Adipose tissue (tissue), 3 donors: ENCODE results near the gene MAEA. TPM values are rescaled to one million over a fixed set of nuclear protein-coding genes. Genes with fewer than 3 reads are reported as not detected.

Experiments used
- H3K27ac ChIP-seq: one replicate; pipeline ENCODE4 v1.5.1; 2013; ENCODE audit warnings: low read depth, low read length
- WGBS, 3 donors: extraction: QIAGEN DNeasy Blood & Tissue Kit; methylation state at CpG; one replicate each; pipeline ENCODE4 v1.1.7; 2013; 5-methylcytosine and 5-hydroxymethylcytosine counted together
- polyA plus RNA-seq, 3 donors: library from polyadenylated mRNA; stranded (reverse); fragments of 200-250 nt; gene quantifications; one replicate each; pipeline ENCODE4 v1.2.3, GENCODE V29; 2013
- donor health status: healthy with polysubstance abuse.
- donor health status: Bipolar disorder and iron deficiency.
- donor health status: healthy.

MAEA gene
- polyA plus RNA-seq: 10 to 100 TPM; 38.1 to 43.9 (median 43.6) TPM

- 1% methylated on average over 92 to 95 of the region's 95 CpGs for WGBS, 3 donors
- peak within 1 kb of the TSS; percentile 34 for H3K27ac ChIP-seq
Measured at GRCh38 chr4:1289207-1290164, at the start of gene MAEA. Gene MAEA (plus strand): TSS chr4:1289891. CDS start chr4:1289914, 23 bp downstream.

GRCh38 chr4:1239950-1240307, 49.8 kb upstream of the MAEA start:
- no peak overlapping the region for H3K27ac ChIP-seq

GRCh38 chr4:1240721-1241465, 48.8 kb upstream of the MAEA start:
- WGBS, 3 donors: 75 to 90% (median 88%) methylated on average over 37 of the region's 37 CpGs

More at GRCh38 chr4:1239950-1240307, 49.8 kb upstream of the MAEA start:
- 89 to 92% (median 92%) methylated on average over 22 of the region's 22 CpGs for WGBS, 3 donors

GRCh38 chr4:1241466-1241935, 48.2 kb upstream of the MAEA start:
- 58 to 93% (median 86%) methylated on average over 21 of the region's 21 CpGs for WGBS, 3 donors
- H3K27ac ChIP-seq: no peak overlapping the region

More at GRCh38 chr4:1240721-1241465, 48.8 kb upstream of the MAEA start:
- no peak overlapping the region for H3K27ac ChIP-seq

- 56 to 87% (median 76%) methylated on average over 24 of the region's 24 CpGs for WGBS, 3 donors
- H3K27ac ChIP-seq: no peak overlapping the region
Measured at GRCh38 chr4:1241936-1242505, 47.7 kb upstream of the MAEA start.

- no peak overlapping the region for H3K27ac ChIP-seq
- WGBS, 3 donors: 87 to 94% (median 94%) methylated on average over 30 of the region's 30 CpGs
Measured at GRCh38 chr4:1242506-1243450, 46.9 kb upstream of the MAEA start.

- H3K27ac ChIP-seq: no peak overlapping the region
- 48 to 59% (median 56%) methylated on average over 15 of the region's 15 CpGs for WGBS, 3 donors
Measured at GRCh38 chr4:1243451-1244080, 46.1 kb upstream of the MAEA start.

GRCh38 chr4:1244081-1244977, 45.4 kb upstream of the MAEA start:
- no peak overlapping the region for H3K27ac ChIP-seq
- 40 to 70% (median 55%) methylated on average over 30 to 33 of the region's 33 CpGs for WGBS, 3 donors

GRCh38 chr4:1244978-1245471, 44.7 kb upstream of the MAEA start:
- no peak overlapping the region for H3K27ac ChIP-seq
- WGBS, 3 donors: 39 to 86% (median 81%) methylated on average over 19 of the region's 19 CpGs

- 40 to 85% (median 83%) methylated on average over 26 of the region's 26 CpGs for WGBS, 3 donors
- H3K27ac ChIP-seq: no peak overlapping the region
Measured at GRCh38 chr4:1245481-1246051, 44.1 kb upstream of the MAEA start.

- WGBS, 3 donors: 19 to 56% (median 54%) methylated on average over 24 of the region's 24 CpGs
- no peak overlapping the region for H3K27ac ChIP-seq
Measured at GRCh38 chr4:1246111-1246881, 43.4 kb upstream of the MAEA start.

- peak overlapping the region; percentile 74 for H3K27ac ChIP-seq
- 4 to 8% (median 7%) methylated on average over 45 to 48 of the region's 48 CpGs for WGBS, 3 donors
Measured at GRCh38 chr4:1246901-1247863, 42.5 kb upstream of the MAEA start.

GRCh38 chr4:1247864-1248244, 41.8 kb upstream of the MAEA start:
- H3K27ac ChIP-seq: peak overlapping the region; percentile 74
- WGBS, 3 donors: 1% methylated on average over 29 to 40 of the region's 40 CpGs
